Naive B cell (primary cell): ENCODE measurements around the gene BUB1B. TPM values are rescaled to one million over a fixed set of nuclear protein-coding genes. Genes with fewer than 3 reads are reported as not detected.
"Not testable (repeated sequence)": the region's sequence is repeated elsewhere in the genome, so short reads cannot be mapped to it uniquely, and the experiment has no call there.

Source experiments
- ATAC-seq, 2 donors: fragments of 150-1000 bp; cut with Tn5 transposase; 2 replicates each; pipeline ENCODE4 v1.10.0; 2021; ENCODE audit warnings: low read depth in 2 of 2, mild to moderate bottlenecking in 2 of 2, moderate library complexity in 2 of 2
- DNase-seq: peaks from one replicate; pipeline ENCODE4 v3.0.0; 2022
- H3K27ac Mint-ChIP-seq, 6 donors: one replicate each; pipeline ENCODE4 v1.8.0; 2020 to 2022; ENCODE audit warnings: mild to moderate bottlenecking in 6 of 6, mixed read lengths in 6 of 6, moderate library complexity in 5 of 6, inconsistent platforms in 2 of 6
- H3K27me3 Mint-ChIP-seq, 3 donors: one replicate each; pipeline ENCODE4 v1.8.0; 2021 to 2022; ENCODE audit warnings: mixed read lengths in 3 of 3, mild to moderate bottlenecking in 1 of 3
- H3K36me3 Mint-ChIP-seq, 2 donors: one replicate each; pipeline ENCODE4 v1.8.0; 2020 to 2022; ENCODE audit warnings: mixed read lengths in 2 of 2, inconsistent platforms in 1 of 2, mild to moderate bottlenecking in 1 of 2
- H3K4me1 Mint-ChIP-seq, 3 donors: one replicate each; pipeline ENCODE4 v1.8.0; 2020 to 2022; ENCODE audit warnings: mixed read lengths in 3 of 3, inconsistent platforms in 1 of 3, mild to moderate bottlenecking in 1 of 3, moderate library complexity in 1 of 3
- H3K4me3 Mint-ChIP-seq, 8 donors: one replicate each; pipeline ENCODE4 v1.8.0; 2020 to 2022; ENCODE audit warnings: mild to moderate bottlenecking in 8 of 8, mixed read lengths in 8 of 8, moderate library complexity in 8 of 8, inconsistent platforms in 2 of 8
- H3K9me3 Mint-ChIP-seq, 7 donors: one replicate each; pipeline ENCODE4 v1.8.0; 2020 to 2022; ENCODE audit warnings: mixed read lengths in 7 of 7, mild to moderate bottlenecking in 5 of 7, inconsistent platforms in 2 of 7, moderate library complexity in 1 of 7
- polyA plus RNA-seq, 6 donors: library from polyadenylated mRNA; unstranded; fragments of 300-500 nt; fragmentation: Illumina TruSeq; gene quantifications; one replicate each; pipeline ENCODE4 v1.2.3, GENCODE V29; 2021; ENCODE audit warnings: low read depth in 6 of 6

BUB1B gene, protein sequence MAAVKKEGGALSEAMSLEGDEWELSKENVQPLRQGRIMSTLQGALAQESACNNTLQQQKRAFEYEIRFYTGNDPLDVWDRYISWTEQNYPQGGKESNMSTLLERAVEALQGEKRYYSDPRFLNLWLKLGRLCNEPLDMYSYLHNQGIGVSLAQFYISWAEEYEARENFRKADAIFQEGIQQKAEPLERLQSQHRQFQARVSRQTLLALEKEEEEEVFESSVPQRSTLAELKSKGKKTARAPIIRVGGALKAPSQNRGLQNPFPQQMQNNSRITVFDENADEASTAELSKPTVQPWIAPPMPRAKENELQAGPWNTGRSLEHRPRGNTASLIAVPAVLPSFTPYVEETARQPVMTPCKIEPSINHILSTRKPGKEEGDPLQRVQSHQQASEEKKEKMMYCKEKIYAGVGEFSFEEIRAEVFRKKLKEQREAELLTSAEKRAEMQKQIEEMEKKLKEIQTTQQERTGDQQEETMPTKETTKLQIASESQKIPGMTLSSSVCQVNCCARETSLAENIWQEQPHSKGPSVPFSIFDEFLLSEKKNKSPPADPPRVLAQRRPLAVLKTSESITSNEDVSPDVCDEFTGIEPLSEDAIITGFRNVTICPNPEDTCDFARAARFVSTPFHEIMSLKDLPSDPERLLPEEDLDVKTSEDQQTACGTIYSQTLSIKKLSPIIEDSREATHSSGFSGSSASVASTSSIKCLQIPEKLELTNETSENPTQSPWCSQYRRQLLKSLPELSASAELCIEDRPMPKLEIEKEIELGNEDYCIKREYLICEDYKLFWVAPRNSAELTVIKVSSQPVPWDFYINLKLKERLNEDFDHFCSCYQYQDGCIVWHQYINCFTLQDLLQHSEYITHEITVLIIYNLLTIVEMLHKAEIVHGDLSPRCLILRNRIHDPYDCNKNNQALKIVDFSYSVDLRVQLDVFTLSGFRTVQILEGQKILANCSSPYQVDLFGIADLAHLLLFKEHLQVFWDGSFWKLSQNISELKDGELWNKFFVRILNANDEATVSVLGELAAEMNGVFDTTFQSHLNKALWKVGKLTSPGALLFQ
- 1 to 10 TPM in 3 of 6 donors, under 1 TPM in 3; 0.30 to 3.7 (median 0.78) TPM for polyA plus RNA-seq

DNA sequence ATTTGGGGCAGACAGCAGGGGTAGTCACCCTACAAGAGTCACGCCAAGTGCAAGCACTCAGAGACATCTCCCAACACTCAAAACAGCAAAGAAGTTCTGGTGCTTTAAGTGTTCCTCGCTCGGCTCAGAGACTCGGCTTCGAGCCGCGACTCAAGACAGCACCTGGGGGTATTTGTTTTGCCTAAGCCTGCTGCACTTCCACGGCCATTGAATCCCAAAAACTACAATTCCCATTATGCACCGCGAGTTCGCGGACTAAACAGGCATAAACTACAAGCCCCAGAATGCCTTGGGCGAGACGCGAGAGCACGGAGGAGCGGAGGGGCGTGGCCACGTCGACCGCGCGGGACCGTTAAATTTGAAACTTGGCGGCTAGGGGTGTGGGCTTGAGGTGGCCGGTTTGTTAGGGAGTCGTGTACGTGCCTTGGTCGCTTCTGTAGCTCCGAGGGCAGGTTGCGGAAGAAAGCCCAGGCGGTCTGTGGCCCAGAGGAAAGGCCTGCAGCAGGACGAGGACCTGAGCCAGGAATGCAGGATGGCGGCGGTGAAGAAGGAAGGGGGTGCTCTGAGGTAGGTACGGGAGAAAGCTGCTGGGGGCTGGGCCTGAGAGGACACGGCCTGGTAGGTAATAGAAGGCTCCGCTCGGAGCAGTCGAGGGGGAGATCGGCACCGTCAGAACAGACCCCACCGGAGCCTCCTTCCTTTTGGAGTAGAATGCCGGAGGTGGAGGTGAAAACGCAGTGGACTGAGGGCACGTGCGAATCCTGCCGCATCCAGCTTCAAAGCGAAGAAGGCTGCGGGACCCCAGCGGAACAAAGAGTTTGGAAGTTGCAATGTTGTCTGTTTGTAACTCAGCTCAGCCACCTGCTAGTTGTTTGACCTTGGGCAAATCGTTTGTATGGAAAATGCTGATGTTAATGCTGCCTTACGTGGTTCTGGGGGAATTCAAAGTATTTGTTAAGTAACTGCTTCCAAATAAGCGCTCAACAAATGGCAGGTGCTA, at the start of gene BUB1B:
Gene BUB1B (plus strand): TSS at position 381 of the 1,000 bp plus-strand sequence. CDS start 152 bp downstream, at position 533.
- Mint-ChIP-seq H3K4me1 (peaks cover 0 to 2% (median 0%) of the 10 kb centered on the region in 3 donors), H3K9me3 (no peaks in the 10 kb centered on the region), H3K27me3 (no peaks in the 10 kb centered on the region), H3K36me3 (no peaks in the 10 kb centered on the region), H3K27ac (peak within 1 kb of the TSS in 1 of 6 donors; percentile 86), H3K4me3 (no peak within 1 kb of the TSS)
- DNase-seq = peak; percentile 93
- ATAC-seq = peak; percentile 99

DNA sequence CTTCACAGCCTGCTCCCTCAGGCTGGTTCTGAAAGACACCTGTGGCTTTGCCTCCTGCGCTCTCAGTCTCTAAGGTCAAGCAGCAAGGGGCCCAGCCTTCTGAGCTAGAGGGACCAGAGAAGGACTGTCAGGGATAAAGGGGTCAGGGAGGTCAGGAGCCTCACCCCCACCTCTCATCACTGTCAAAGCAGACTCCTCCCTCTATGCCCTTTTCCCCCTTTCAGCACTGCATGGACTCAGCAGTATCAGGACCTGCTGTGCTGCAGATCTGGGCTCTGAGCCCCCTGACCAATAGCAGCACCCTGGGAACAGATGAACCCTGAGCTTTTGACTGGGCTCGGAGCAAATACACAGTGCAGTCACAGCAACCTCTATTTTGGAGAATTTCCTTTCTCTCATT, 49.0 kb upstream of the BUB1B start:
- Mint-ChIP-seq H3K4me1 (peaks cover 34 to 58% (median 54%) of the 10 kb centered on the region in 3 donors), H3K9me3 (no peaks in the 10 kb centered on the region), H3K27ac (peak overlapping the region in 1 of 6 donors; percentile 83), H3K4me3 (peak overlapping the region in 1 of 8 donors; percentile 19), H3K27me3 (no peaks in the 10 kb centered on the region), H3K36me3 (no peaks in the 10 kb centered on the region)
- ATAC-seq (no peak), DNase-seq (no peak)

DNA sequence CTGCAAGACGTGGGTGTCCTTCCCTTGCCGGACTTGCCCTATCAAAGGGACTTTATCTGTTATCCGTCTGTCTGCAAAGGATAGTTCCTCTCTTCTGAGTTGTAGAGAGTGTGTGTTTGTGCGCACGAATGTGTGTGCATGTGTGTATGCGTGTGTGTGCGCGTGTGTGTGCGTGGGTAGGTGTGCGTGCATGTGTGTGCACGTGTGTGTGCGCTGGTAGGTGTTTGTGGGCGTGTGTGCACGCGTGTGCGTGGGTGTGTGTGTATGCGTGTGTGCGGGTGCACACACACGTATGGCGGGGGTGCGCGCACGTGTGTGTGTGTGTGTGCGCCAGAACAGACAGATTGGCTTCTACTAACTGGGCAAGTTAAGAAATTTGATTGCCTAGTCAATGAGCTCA, 48.1 kb upstream of the BUB1B start:
- no peaks in the 10 kb centered on the region for H3K9me3 Mint-ChIP-seq
- H3K4me3 Mint-ChIP-seq = peak overlapping the region in 1 of 8 donors; percentile 65
- peaks cover 29 to 52% (median 48%) of the 10 kb centered on the region in 3 donors for H3K4me1 Mint-ChIP-seq
- no peaks in the 10 kb centered on the region for H3K27me3 Mint-ChIP-seq
- H3K36me3 Mint-ChIP-seq = no peaks in the 10 kb centered on the region
- H3K27ac Mint-ChIP-seq = peak overlapping the region in 2 of 6 donors; percentile 20 to 23
- DNase-seq (no peak), ATAC-seq (no peak)

DNA sequence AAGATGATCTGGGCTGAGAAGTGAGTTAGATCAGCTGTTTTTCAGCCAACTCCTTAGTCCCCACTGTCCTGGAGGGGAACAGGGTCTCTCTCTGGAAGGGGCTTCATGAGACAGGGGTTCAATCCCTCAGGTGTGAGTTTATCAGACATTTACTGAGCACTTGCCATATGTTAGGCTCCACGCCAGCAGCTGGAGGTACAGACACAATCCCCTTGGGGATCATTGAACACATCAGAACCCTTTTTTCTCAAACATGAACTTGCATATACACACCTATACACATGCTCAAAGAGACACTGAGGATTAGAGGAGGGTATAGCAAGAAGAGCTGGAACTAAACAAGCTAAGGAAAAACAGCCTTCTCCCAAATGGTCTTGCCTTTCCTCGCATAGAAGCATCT, 46.7 kb upstream of the BUB1B start:
- Mint-ChIP-seq H3K9me3 (no peaks in the 10 kb centered on the region), H3K36me3 (no peaks in the 10 kb centered on the region), H3K27me3 (no peaks in the 10 kb centered on the region), H3K4me3 (peak overlapping the region in 2 of 8 donors; percentile 39 to 59), H3K27ac (peak overlapping the region in 3 of 6 donors; percentile 77 to 87 (median 83)), H3K4me1 (peaks cover 19 to 43% (median 36%) of the 10 kb centered on the region in 3 donors)
- DNase-seq (no peak), ATAC-seq (no peak)

DNA sequence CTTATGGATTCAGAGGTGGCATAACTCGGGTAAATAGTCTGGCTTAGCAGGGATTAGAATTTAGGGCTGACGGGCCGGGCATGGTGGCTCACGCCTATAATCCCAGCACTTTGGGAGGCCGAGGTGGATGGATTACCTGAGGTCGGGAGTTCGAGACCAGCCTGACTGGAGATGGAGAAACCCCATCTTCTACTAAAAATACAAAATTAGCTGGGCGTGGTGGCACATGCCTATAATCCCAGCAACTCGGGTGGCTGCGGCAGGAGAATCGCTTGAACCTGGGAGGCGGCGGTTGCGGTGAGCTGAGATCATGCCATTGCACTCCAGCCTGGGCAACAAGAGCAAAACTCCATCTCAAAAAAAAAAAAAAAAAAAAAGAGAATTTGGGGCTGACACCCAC, 45.8 kb upstream of the BUB1B start:
- not testable (repeated sequence) for H3K27me3 Mint-ChIP-seq, DNase-seq, H3K36me3 Mint-ChIP-seq, ATAC-seq, H3K9me3 Mint-ChIP-seq
- peak overlapping the region in 4 of 6 donors; percentile 87 to 97 (median 94) for H3K27ac Mint-ChIP-seq
- peak overlapping the region in 1 of 8 donors; percentile 72 for H3K4me3 Mint-ChIP-seq
- H3K4me1 Mint-ChIP-seq = peaks cover 19 to 39% (median 31%) of the 10 kb centered on the region in 3 donors

DNA sequence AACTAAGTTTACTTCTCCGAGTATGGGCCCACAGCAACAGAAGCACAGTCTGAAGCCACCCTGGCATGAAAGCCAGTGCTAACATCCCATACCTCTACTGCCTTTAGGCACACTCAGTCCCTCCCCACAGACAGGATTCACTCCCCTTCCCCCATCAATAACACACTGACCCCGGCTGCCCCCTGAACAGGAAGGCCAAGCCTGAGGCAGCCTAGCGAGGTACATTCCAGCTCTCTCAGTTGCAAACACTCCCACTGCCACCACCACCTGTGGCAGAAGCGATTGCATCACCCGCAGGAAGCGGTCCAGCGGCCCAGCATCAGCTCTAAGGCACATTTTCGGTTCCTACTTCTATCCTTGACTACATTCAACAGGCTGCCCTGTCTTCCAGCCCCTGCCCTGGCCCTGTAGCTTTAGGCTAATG, 45.2 kb upstream of the BUB1B start:
- ATAC-seq (peak; percentile 99), DNase-seq (peak; percentile 82)
- peaks cover 19 to 39% (median 31%) of the 10 kb centered on the region in 3 donors for H3K4me1 Mint-ChIP-seq
- H3K9me3 Mint-ChIP-seq = no peaks in the 10 kb centered on the region
- H3K27ac Mint-ChIP-seq = peak overlapping the region; percentile 87 to 98 (median 96)
- no peaks in the 10 kb centered on the region for H3K36me3 Mint-ChIP-seq
- H3K4me3 Mint-ChIP-seq = peak overlapping the region in 6 of 8 donors; percentile 20 to 79 (median 56)
- no peaks in the 10 kb centered on the region for H3K27me3 Mint-ChIP-seq

DNA sequence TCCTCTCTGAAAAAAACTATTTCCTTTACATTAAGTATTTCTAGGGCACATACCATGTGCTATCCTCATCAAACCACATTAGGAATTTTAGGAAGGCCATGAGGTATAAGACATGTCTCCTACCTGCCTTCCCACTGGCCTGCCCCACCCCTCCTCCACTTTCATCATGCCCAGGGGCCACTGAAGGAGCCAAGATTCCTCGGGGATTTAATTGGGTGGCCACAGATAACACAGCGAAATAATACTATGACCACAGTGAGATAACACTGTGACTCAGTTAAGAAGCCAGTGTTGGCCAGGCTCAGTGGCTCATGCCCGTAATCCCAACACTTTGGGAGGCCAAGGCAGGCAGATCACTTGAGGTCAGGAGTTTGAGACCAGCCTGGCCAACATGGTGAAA, 42.4 kb upstream of the BUB1B start:
- Mint-ChIP-seq H3K27ac (peak overlapping the region in 1 of 6 donors; percentile 44), H3K27me3 (no peaks in the 10 kb centered on the region), H3K36me3 (no peaks in the 10 kb centered on the region), H3K4me1 (peaks cover 16 to 30% (median 23%) of the 10 kb centered on the region in 3 donors), H3K4me3 (peak overlapping the region in 1 of 8 donors; percentile 29), H3K9me3 (no peaks in the 10 kb centered on the region)
- DNase-seq (no peak), ATAC-seq (no peak)

DNA sequence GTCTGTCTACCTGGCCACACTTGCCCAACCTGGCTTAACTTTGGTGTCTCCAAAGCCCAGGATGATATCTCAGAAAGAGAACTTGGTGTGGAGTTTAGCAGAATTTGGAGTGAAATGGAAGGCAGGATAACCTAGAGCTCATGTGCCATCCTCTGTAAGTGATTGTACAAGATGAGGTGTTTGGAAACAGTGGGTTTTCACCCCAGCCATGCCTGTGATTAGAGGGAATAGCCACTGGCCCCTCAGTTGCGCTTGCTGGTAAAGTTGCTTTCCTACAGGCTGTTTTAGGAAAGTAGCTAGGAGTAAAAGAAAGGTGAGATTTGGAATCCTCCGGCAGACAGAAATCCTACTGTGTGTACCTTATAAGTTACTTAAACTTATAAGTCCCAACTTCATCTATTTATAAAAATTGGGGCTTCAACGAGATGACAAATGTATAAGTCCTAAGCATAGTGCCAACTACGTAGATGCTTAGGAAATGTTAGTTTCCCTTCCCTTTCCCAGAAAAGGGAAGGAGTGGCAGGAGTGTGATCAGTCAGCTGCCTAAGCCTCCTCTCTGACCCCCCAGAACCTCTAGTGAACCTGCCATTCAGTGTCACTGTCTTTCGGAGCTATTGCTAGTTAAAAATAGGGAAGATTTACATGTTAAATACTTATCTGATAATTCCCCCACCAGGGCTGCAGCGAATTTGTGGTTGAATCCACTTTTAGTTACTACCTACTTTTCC, 38.8 kb upstream of the BUB1B start:
- DNase-seq = no peak
- no peaks in the 10 kb centered on the region for H3K36me3 Mint-ChIP-seq
- no peaks in the 10 kb centered on the region for H3K9me3 Mint-ChIP-seq
- no peak overlapping the region for H3K27ac Mint-ChIP-seq
- no peak overlapping the region for H3K4me3 Mint-ChIP-seq
- H3K4me1 Mint-ChIP-seq = peaks cover 0 to 1% (median 0%) of the 10 kb centered on the region in 3 donors
- no peak for ATAC-seq
- no peaks in the 10 kb centered on the region for H3K27me3 Mint-ChIP-seq

DNA sequence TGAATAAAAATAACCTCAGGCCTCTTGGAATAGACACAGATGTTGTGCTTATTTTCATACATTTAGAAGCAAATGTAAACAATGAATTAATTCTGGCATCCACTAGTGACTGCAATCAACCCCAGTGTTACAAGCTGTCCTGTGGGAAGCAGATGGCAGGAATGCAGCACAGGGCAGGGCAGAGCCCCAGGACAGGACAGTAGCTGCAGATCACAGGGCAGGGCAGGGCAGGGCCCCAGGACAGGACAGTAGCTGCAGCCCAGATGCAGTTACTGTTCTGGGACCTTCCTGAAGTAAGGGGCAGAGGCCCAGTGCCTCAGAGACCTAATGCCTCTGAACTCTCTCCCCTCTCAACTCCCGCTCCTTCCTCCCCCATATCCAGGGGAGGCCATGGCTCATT, 37.9 kb upstream of the BUB1B start:
- ATAC-seq, H3K36me3 Mint-ChIP-seq, H3K4me1 Mint-ChIP-seq, H3K4me3 Mint-ChIP-seq, DNase-seq, H3K9me3 Mint-ChIP-seq, H3K27me3 Mint-ChIP-seq, H3K27ac Mint-ChIP-seq: not testable (repeated sequence)

DNA sequence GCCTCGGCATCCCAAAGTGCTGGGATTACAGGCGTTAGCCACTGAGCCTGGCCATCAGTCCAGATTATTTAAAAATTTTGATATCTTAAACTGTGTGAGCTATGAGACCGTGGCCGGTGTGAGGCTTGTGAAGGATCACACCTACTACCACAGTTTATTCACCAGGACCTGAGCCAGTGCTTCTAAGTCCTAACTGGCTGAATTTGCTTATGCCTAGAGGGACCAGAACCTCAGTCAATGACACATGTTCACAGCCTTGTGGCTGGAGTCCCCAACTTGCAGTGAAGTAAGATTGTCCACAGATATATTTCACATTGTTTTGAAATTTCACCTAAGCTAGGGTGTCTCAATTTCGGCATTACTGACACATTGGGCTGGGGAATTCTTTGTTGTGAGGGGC, 37.0 kb upstream of the BUB1B start:
- H3K9me3 Mint-ChIP-seq, ATAC-seq, DNase-seq, H3K36me3 Mint-ChIP-seq, H3K27me3 Mint-ChIP-seq, H3K4me1 Mint-ChIP-seq: not testable (repeated sequence)
- peak overlapping the region in 1 of 6 donors; percentile 36 for H3K27ac Mint-ChIP-seq
- H3K4me3 Mint-ChIP-seq = peak overlapping the region in 1 of 8 donors; percentile 66

DNA sequence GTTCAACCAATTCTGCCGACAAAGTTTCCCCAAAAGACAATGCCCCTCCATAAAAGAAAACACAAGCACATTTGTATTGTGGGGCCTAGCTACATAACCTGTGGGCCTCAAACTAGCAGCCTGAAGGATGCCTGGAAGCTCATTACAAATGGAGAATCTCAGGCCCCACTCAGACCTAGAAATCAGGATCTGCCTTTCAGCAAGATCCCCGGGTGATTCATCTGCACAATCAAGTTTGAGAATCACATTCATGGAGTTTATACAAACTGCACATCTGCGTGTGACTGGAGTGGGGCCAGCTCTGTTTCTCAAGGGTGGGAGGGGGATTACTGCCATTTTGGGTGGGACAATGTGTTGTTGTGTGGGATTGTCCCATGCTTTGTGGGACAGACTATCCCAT, 36.5 kb upstream of the BUB1B start:
- not testable (repeated sequence) for DNase-seq, H3K27me3 Mint-ChIP-seq, H3K36me3 Mint-ChIP-seq, ATAC-seq, H3K27ac Mint-ChIP-seq, H3K4me1 Mint-ChIP-seq, H3K9me3 Mint-ChIP-seq
- H3K4me3 Mint-ChIP-seq = peak overlapping the region in 1 of 8 donors; percentile 30

DNA sequence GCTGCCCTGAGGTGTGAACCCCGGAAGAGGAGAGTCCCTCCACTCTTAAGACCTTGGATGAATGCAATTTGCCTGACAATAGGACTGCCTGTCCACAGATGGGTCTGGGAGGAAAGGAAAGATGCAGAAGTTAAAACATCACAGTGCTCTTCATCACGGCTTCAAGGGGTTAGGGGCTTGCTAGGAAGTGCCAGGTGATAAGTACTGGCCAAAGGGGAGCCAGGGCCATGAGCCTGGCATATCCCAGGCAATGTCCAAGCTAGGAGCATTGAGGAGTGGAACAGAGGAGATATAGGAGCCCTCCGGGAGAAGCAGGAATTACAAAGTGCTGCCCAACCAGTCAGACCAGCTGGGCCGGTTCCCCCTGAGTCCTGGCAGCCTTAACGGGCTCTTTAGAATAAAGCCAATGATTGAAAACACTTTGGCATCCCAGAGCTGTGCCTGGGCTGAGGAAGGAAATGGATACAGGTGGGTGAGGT, 36.0 kb upstream of the BUB1B start:
- H3K4me3 Mint-ChIP-seq = peak overlapping the region in 1 of 8 donors; percentile 41
- not testable (repeated sequence) for DNase-seq, H3K36me3 Mint-ChIP-seq, H3K9me3 Mint-ChIP-seq, ATAC-seq, H3K27me3 Mint-ChIP-seq, H3K4me1 Mint-ChIP-seq, H3K27ac Mint-ChIP-seq
